ENCODE data around the gene P4HA3. TPM values are rescaled to one million over a fixed set of nuclear protein-coding genes. Genes with fewer than 3 reads are reported as not detected.

P4HA3 gene
- total RNA-seq, 1 donor from 2014 or later: not detected

- Mint-ChIP-seq H3K36me3 (ENCODE audit: low read depth) (peaks cover 4% of the 10 kb centered on the region), H3K27me3 (ENCODE audit: low read depth) (peaks cover 23% of the 10 kb centered on the region), H3K4me1 (peaks cover under 1% of the 10 kb centered on the region), H3K27ac (ENCODE audit: unreplicated experiment) (no peak overlapping the region), H3K4me3 (no peak overlapping the region), H3K9me3 (peaks cover 12% of the 10 kb centered on the region)
- no peak for DNase-seq (ENCODE audit: low read depth, low spot score)
- no peak for TF ChIP-seq CTCF (conservative IDR thresholded peaks at IDR 0.05)
Observed at GRCh38 chr11:74316772-74317505, 5.5 kb upstream of the P4HA3 start.

GRCh38 chr11:74312326-74312725, 886 bp upstream of the P4HA3 start:
- no peak for TF ChIP-seq CTCF (conservative IDR thresholded peaks at IDR 0.05)
- no peak overlapping the region for H3K4me3 Mint-ChIP-seq
- peaks cover 4% of the 10 kb centered on the region for H3K36me3 Mint-ChIP-seq (ENCODE audit: low read depth)
- peaks cover 7% of the 10 kb centered on the region for H3K9me3 Mint-ChIP-seq
- no peak overlapping the region for H3K27ac Mint-ChIP-seq (ENCODE audit: unreplicated experiment)
- peaks cover 58% of the 10 kb centered on the region for H3K27me3 Mint-ChIP-seq (ENCODE audit: low read depth)
- DNase-seq (ENCODE audit: low read depth, low spot score): no peak
- H3K4me1 Mint-ChIP-seq: peaks cover 3% of the 10 kb centered on the region

- H3K9me3 Mint-ChIP-seq: no peaks in the 10 kb centered on the region
- H3K27me3 Mint-ChIP-seq (ENCODE audit: low read depth): peaks cover 65% of the 10 kb centered on the region
- TF ChIP-seq CTCF (conservative IDR thresholded peaks at IDR 0.05): no peak
- peak overlapping the region; percentile 48 for H3K4me3 Mint-ChIP-seq
- peaks cover 3% of the 10 kb centered on the region for H3K4me1 Mint-ChIP-seq
- no peak for DNase-seq (ENCODE audit: low read depth, low spot score)
- no peak overlapping the region for H3K27ac Mint-ChIP-seq (ENCODE audit: unreplicated experiment)
- H3K36me3 Mint-ChIP-seq (ENCODE audit: low read depth): no peaks in the 10 kb centered on the region
Observed at GRCh38 chr11:74310857-74311256, 583 bp downstream of the P4HA3 start.

GRCh38 chr11:74307434-74307833, 4.0 kb downstream of the P4HA3 start:
- Mint-ChIP-seq H3K36me3 (ENCODE audit: low read depth) (no peaks in the 10 kb centered on the region), H3K4me3 (no peak overlapping the region), H3K27ac (ENCODE audit: unreplicated experiment) (no peak overlapping the region), H3K27me3 (ENCODE audit: low read depth) (peaks cover 62% of the 10 kb centered on the region), H3K9me3 (no peaks in the 10 kb centered on the region), H3K4me1 (peaks cover 3% of the 10 kb centered on the region)
- DNase-seq (ENCODE audit: low read depth, low spot score): no peak
- no peak for TF ChIP-seq CTCF (conservative IDR thresholded peaks at IDR 0.05)

GRCh38 chr11:74306435-74307175, 4.8 kb downstream of the P4HA3 start:
- no peak overlapping the region for H3K4me3 Mint-ChIP-seq
- no peaks in the 10 kb centered on the region for H3K36me3 Mint-ChIP-seq (ENCODE audit: low read depth)
- DNase-seq (ENCODE audit: low read depth, low spot score): no peak
- H3K4me1 Mint-ChIP-seq: peaks cover under 1% of the 10 kb centered on the region
- H3K9me3 Mint-ChIP-seq: no peaks in the 10 kb centered on the region
- H3K27ac Mint-ChIP-seq (ENCODE audit: unreplicated experiment): no peak overlapping the region
- TF ChIP-seq CTCF (conservative IDR thresholded peaks at IDR 0.05): no peak
- H3K27me3 Mint-ChIP-seq (ENCODE audit: low read depth): peaks cover 55% of the 10 kb centered on the region

Data from neural crest cell (in vitro differentiated cells).